ENCODE results near the gene IFT122.
"Not testable (repeated sequence)": the region's sequence is repeated elsewhere in the genome, so short reads cannot be mapped to it uniquely, and the experiment has no call there.

- TF ChIP-seq, protein P1, sequence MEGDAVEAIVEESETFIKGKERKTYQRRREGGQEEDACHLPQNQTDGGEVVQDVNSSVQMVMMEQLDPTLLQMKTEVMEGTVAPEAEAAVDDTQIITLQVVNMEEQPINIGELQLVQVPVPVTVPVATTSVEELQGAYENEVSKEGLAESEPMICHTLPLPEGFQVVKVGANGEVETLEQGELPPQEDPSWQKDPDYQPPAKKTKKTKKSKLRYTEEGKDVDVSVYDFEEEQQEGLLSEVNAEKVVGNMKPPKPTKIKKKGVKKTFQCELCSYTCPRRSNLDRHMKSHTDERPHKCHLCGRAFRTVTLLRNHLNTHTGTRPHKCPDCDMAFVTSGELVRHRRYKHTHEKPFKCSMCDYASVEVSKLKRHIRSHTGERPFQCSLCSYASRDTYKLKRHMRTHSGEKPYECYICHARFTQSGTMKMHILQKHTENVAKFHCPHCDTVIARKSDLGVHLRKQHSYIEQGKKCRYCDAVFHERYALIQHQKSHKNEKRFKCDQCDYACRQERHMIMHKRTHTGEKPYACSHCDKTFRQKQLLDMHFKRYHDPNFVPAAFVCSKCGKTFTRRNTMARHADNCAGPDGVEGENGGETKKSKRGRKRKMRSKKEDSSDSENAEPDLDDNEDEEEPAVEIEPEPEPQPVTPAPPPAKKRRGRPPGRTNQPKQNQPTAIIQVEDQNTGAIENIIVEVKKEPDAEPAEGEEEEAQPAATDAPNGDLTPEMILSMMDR (IDR thresholded peaks at IDR 0.05; ENCODE audit: low read length) = not testable (repeated sequence)
- not testable (repeated sequence) for TF ChIP-seq EZH2 (IDR thresholded peaks at IDR 0.05; ENCODE audit: borderline replicate concordance, low read length)
Measured at GRCh38 chr3:129497876-129498275, 57.9 kb downstream of the IFT122 start.
